Muscle of arm (tissue), 14 donors: ENCODE measurements around the gene OR2H1. TPM values are rescaled to one million over a fixed set of nuclear protein-coding genes. Genes with fewer than 3 reads are reported as not detected.
"Not testable (repeated sequence)": the region's sequence is repeated elsewhere in the genome, so short reads cannot be mapped to it uniquely, and the experiment has no call there.

Experiments
- DNase-seq: peaks from one replicate; pipeline ENCODE4 v3.0.0-alpha.2; 2013
- long read RNA-seq, 11 donors: transcript quantifications; one replicate each; lab custom pipeline, GENCODE V29; 2026
- polyA plus RNA-seq, 12 donors: library from polyadenylated mRNA; unstranded; fragments of 120-200 nt; gene quantifications; one replicate each; pipeline ENCODE4 v1.2.1, GENCODE V29; 2013; ENCODE audit not compliant: insufficient read length in 12 of 12

The OR2H1 gene
- not detected for polyA plus RNA-seq
- long read RNA-seq, donor 1: 0 reads
- long read RNA-seq, donor 2: 0 reads
- long read RNA-seq, donor 3, partial matches to known transcripts: 0 of 1 reads
- long read RNA-seq, donor 3, other reads (novel, unspliced or antisense): 0 of 1 reads
- long read RNA-seq, donor 4: 0 reads
- long read RNA-seq, donor 5: 0 reads
- long read RNA-seq, donor 6: 0 reads
- long read RNA-seq, donor 7: 0 reads
- long read RNA-seq, donor 8: 0 reads
- long read RNA-seq, donor 9: 0 reads
- long read RNA-seq, donor 10: 0 reads
- long read RNA-seq, donor 11: 0 reads

DNA sequence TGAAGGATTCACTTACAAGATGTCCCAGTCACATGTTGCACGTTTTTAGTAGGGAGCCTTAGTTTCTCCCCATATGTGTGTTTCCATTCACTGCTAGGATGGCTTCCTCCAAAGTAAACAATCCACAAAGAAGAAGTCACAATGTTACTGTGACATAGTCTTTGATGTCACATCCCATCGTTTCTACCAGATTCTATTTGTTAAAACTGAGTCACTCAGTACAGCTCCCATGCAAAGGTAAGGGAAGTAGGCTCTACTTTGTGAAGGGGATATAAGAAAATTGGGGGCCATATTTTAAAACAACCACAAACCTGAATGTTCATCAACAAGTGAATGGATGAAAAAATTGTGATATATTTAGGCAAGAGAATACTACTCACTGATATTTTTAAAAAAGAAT lies at the start of gene OR2H1, which contains the start of gene OR11A1:
TSS of gene OR2H1 (plus strand) at position 185 of the 400 bp plus-strand sequence. CDS start 4,615 bp downstream, outside the sequence.
TSS of gene OR11A1 (minus strand) at position 101 of the 400 bp plus-strand sequence. CDS start 29,430 bp downstream, outside the sequence.
- no peak for DNase-seq

DNA sequence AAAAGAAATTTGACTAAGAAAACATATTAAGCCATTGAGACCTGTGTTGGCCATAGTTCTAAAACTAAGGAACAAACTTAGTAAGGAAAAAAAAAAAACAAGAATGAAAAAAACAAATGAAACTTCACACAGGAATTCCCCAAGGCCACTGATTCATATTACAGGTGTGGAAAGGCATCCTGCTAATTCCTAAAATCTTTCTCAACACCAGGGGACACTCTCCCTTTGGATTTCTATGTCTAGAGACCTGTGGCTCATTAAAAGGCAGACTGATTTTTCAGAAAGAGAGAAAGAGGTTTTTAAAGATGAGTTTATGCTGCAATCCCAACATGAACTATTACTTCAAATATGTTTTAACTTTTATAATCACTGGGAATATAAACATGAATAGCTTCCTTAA lies 42.4 kb upstream of the OR2H1 start, which contains the start of gene OR12D1:
TSS of gene OR12D1 (plus strand) at position 341 of the 400 bp plus-strand sequence.
- no peak for DNase-seq

- DNase-seq: no peak
Observed at GRCh38 chr6:29419516-29419915, 37.4 kb upstream of the OR2H1 start.

DNA sequence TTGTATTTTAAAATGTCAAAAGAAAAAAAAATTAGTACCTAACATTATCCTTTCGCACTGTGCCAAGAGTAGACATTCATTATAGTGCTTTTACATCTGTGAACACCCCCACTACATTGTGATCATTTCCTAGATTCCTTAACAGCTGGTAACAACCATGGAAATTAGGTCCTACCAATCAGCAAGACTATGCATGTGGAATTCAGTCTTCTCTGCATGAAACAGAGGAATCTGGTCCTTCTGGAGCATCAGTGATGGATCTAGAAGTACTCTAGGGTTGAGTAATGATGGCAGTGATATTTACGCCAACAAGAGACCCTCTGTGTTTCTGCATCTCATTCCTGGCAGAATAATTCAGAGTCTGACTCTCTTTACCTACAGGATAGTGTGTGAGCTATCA lies 32.8 kb upstream of the OR2H1 start:
- no peak for DNase-seq

- no peak for DNase-seq
Observed at GRCh38 chr6:29424575-29424974, 32.4 kb upstream of the OR2H1 start.

DNA sequence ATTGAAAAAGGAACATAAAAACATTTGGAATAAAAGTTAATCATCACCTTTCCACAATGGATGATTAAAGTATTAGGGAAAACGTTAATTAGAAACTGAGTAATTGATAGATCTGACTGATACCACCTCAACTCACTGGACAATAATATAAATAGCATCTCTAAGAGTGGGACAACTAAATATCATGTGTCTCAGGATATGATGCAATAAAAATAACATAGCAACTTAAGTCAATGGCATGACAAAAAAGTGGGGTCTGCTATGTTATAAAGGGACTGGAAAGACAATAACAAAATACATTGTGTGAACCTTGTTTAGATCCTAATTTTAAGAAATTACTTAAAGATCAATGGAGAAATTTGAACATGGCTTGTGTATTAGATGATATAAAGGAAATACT lies 31.9 kb upstream of the OR2H1 start:
- DNase-seq: no peak

- no peak for DNase-seq
Observed at GRCh38 chr6:29426654-29427053, 30.3 kb upstream of the OR2H1 start.

GRCh38 chr6:29436730-29437129 lies 20.2 kb upstream of the OR2H1 start:
- DNase-seq: not testable (repeated sequence)

DNA sequence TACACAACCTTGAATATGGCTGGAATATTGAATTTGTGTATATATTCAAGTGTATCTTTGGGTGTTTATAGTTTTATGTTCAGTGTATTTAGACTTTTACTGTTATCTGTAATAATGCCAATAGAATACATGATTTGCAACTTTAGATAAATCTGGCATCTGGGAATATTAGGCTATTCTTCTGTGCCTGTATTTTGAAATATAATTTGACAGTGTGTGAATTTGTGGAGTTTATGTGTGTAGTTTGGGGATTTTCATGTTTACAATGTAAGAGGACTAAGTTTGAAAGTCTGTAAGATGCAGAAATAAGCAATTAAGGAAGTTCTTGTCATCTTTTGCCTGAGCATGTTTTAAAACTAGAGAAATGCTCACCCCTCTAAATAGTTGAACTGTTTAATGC lies 17.9 kb upstream of the OR2H1 start, which contains the start of gene OR10C1:
TSS of gene OR10C1 (plus strand) at position 301 of the 400 bp plus-strand sequence. CDS start 710 bp downstream, outside the sequence.
- DNase-seq: no peak

DNA sequence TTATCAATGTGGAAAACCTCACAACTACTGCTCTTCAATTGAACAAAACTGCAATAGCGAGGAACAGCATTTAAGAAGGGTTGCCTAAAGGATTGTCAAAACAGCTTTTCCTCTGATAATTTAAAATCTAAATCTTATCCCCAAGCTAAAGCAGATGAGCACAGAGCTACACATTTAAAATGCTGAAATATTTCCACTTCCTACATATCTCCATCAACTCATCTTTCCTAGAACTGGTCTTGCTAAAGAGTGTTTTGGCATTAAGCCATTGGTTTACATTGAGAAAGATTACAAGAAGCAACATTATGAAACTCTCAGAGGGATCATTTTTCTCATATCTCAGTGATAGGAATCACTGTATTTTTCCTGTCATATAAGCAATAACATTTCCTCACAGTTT lies 14.2 kb upstream of the OR2H1 start:
- DNase-seq: no peak

GRCh38 chr6:29444031-29444430 lies 12.9 kb upstream of the OR2H1 start:
- not testable (repeated sequence) for DNase-seq

DNA sequence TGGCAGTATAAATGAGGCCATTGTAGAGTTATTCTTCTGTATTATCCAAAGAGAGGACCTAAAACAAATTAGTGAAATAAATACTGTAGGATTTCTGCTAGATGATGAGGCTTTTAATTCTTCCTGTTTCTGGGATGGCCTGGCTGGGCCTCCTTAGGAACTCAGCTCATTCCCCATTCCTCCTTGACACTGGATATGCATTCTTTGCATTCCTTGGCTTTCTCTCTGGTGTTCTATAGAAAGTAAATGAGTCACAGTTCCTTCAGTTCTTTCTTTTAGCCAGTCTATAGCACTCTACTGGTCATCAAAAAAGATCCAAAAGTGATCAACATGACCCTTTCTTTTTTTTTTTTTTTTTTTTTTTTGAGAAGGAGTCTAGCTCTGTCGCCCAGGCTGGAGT lies 9.3 kb upstream of the OR2H1 start:
- no peak for DNase-seq

- no peak for DNase-seq
Observed at GRCh38 chr6:29451471-29452193, 5.3 kb upstream of the OR2H1 start.

DNA sequence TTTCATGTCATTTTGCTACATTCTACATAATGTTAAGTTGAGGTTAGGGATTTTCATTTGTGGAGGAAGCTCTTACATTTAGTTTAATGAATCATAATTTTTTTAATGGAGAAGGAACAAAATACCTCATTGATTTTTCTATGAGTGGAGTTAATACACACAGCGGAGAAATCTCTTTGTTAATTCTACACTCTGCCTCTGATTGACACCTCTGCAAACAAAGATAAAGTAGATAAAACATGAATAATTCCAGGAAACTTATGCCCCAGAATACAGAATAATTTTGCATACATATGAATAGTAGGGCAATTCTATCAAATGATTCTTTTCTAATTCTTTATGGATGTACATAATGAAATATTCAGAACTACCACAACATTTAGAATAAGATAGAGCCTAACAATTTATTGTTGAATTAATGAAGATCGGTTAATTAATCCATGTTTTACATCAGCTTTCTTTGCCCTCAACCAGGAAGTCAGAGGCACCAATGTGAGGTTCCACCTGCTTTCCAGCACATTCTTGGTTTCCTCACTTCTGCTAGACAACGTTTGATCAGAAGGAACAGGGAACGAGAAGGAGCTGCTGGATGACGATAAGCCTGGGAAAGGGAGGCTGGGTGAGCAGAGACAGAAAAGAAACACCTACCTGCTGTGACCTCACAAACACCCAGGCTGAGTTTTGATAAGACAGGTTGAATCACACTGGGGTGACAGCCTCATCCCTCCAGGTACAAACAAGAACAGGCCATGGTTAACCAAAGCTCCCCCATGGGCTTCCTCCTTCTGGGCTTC lies 4.3 kb downstream of the OR2H1 start:
- DNase-seq: no peak

DNA sequence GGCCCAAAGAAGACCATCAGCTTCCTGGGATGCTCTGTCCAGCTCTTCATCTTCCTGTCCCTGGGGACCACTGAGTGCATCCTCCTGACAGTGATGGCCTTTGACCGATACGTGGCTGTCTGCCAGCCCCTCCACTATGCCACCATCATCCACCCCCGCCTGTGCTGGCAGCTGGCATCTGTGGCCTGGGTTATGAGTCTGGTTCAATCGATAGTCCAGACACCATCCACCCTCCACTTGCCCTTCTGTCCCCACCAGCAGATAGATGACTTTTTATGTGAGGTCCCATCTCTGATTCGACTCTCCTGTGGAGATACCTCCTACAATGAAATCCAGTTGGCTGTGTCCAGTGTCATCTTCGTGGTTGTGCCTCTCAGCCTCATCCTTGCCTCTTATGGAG lies 5.1 kb downstream of the OR2H1 start:
- no peak for DNase-seq

DNA sequence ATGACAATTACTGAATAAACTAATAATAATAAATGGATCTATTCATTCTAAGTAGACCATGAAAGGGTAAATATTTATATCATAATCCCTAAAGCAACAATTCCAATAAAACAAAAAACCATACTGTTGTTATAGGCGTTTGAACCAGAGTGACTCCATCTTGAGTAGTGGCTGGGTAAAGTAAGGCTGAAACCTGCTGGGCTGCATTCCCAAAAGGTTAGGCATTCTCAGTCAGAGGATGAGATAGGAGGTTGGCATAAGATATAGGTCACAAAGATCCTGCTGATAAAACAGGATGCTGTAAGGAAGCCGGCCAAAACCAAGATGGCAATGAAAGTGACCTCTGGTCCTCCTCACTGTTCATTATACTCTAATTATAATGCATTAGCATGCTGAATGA lies 8.3 kb downstream of the OR2H1 start:
- no peak for DNase-seq

DNA sequence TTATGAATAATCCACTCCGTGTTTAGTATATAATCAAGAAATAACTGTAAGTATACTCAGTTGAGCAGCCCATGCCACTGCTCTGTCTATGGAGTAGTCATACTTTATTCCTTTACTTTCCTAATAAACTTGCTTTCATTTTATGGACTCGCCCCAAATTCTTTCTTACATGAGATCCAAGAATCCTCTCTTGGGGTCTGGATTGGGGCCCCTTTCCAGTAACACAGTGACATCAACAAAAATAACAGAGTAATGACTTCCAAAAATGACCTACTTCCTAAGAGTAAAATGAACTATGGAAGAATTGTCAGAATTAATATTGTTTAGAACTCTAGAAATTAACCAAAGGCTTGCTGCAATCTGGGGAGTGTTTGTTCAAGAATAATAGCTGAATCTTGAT lies 8.8 kb downstream of the OR2H1 start:
- peak; percentile 30 for DNase-seq

DNA sequence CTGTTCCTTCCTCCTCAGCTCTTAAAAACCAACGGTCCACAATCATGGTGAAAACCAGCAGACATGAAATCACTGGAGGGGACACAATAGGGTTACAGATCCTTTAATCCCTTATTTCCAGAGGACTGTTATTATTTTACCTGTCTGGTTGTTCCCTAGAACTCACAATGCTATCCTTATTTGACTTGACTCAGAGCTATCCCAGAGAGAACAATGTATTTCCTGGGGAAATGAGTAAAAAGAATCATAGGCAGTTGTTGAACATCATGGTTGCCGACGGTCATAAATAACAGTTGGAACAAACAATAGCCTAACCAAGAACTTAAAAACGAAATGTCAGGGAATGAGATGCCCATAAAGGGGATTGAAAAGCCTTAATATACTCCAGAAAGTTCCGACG lies 9.3 kb downstream of the OR2H1 start:
- DNase-seq: no peak

GRCh38 chr6:29474996-29475395 lies 18.0 kb downstream of the OR2H1 start:
- DNase-seq: no peak

DNA sequence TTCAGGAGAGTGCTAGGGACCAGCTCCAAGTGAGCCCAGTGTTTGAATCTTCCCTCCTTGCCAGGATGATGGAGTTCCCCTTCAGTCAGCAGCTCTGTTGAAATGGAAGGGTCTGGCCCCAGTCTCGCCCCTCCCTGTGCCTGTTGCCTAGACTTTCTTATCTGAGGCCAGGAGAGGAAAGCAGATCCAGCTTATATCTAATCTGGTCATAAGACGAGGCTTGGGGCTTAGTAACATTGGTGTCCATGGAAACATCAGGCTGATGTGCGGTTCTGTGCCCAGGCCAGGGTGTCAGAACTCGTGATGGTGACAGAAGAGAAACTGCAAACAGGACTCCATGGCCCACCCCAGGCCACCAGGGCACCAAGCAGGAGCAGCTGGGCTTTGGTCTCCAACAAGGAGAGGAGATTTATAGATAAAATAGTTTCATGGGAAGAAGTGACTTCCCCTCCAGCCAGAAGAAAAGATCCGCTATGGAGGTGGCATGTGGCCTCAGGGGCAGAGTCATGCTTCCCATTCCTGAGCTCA lies 21.0 kb downstream of the OR2H1 start:
- DNase-seq: no peak

DNA sequence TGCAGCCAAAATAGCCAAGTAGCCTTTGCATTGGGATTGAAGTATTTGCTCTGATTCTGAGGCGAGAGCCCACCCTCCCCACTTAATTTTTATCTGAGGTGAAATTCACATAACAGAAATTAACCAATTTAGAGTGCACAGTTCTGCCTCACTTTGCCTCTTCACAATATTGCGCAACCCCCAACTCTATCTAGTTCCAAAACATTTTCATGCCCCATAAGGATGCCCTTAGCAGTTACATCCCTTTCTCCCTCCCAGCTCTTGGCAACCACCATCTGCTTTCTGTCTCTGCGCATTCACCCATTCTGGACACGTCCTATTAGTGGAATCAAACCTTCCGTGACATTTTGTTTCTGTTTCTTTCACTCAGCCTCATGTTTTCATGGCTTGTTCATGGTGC lies 21.8 kb downstream of the OR2H1 start:
- DNase-seq: no peak

GRCh38 chr6:29479560-29479959 lies 22.6 kb downstream of the OR2H1 start:
- no peak for DNase-seq
